Measurements from ENCODE around the gene BRD7. TPM values are rescaled to one million over a fixed set of nuclear protein-coding genes. Genes with fewer than 3 reads are reported as not detected.

The BRD7 gene
- total and polyA plus RNA-seq, 4 donors = 13.3 to 34.3 (median 14.1) TPM

DNA sequence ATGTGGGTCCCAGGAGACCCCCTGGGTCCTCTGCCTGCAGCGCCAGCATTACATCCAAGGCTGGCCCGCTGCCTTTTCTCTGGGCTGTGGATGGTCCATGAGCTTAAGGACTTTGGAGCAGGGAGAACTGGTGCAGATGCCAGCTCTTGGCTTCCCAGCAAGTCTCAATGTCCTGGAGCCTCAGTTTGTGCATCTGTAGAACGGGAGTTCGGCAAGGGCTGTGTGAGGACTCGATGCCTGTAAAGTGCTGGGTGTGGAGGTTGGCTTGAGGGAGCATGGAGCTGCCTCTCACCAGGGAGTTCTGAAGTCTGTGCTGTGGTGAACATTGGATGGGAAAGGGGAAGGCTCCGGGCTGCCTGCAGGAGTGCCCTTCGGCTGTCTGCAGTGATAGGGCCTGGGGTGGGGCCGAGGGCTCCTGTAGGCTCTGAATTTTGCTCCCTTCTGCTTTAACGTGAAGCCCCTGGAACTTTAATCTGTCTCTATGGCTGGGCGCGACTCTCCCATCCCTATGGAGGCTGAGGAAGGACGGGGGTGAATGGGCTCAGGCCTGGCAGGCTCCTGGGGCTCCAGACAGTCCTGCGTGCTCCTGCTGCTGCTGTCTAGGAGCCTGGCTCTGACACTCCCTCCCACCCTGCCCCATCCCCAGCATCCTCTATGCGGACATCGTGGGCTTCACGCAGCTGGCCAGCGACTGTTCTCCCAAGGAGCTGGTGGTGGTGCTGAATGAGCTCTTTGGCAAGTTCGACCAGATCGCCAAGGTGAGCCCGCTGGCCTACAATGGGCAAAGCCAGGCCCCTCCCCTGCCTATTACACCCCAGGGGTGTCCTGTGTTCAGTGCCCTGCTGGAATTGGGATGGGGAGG lies 74.6 kb downstream of the BRD7 start:
- no peak for DNase-seq (ENCODE audit: low spot score)
- 94% methylated on average over 20 of the region's 20 CpGs for WGBS

More for the DNA sequence above, 74.6 kb downstream of the BRD7 start:
- TF ChIP-seq, protein P1, sequence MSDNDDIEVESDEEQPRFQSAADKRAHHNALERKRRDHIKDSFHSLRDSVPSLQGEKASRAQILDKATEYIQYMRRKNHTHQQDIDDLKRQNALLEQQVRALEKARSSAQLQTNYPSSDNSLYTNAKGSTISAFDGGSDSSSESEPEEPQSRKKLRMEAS (IDR thresholded peaks at IDR 0.05) = no peak
- TF ChIP-seq NR2F2 (IDR thresholded peaks at IDR 0.05) = no peak
- no peak for TF ChIP-seq YY1 (IDR thresholded peaks at IDR 0.05)
- TF ChIP-seq TAF1 (conservative IDR thresholded peaks at IDR 0.05) = no peak
- no peak for TF ChIP-seq RAD21 (IDR thresholded peaks at IDR 0.05)
- no peak for TF ChIP-seq RXRA (IDR thresholded peaks at IDR 0.05)
- TF ChIP-seq, protein P2, sequence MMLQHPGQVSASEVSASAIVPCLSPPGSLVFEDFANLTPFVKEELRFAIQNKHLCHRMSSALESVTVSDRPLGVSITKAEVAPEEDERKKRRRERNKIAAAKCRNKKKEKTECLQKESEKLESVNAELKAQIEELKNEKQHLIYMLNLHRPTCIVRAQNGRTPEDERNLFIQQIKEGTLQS (IDR thresholded peaks at IDR 0.05) = no peak
- TF ChIP-seq, protein P3, sequence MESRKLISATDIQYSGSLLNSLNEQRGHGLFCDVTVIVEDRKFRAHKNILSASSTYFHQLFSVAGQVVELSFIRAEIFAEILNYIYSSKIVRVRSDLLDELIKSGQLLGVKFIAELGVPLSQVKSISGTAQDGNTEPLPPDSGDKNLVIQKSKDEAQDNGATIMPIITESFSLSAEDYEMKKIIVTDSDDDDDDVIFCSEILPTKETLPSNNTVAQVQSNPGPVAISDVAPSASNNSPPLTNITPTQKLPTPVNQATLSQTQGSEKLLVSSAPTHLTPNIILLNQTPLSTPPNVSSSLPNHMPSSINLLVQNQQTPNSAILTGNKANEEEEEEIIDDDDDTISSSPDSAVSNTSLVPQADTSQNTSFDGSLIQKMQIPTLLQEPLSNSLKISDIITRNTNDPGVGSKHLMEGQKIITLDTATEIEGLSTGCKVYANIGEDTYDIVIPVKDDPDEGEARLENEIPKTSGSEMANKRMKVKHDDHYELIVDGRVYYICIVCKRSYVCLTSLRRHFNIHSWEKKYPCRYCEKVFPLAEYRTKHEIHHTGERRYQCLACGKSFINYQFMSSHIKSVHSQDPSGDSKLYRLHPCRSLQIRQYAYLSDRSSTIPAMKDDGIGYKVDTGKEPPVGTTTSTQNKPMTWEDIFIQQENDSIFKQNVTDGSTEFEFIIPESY (IDR thresholded peaks at IDR 0.05) = no peak
- TF ChIP-seq HNF4A (conservative IDR thresholded peaks at IDR 0.05) = no peak
- no peak for TF ChIP-seq EGR1 (IDR thresholded peaks at IDR 0.05; ENCODE audit: low read depth in 2 of 2)
- TF ChIP-seq, protein P4, sequence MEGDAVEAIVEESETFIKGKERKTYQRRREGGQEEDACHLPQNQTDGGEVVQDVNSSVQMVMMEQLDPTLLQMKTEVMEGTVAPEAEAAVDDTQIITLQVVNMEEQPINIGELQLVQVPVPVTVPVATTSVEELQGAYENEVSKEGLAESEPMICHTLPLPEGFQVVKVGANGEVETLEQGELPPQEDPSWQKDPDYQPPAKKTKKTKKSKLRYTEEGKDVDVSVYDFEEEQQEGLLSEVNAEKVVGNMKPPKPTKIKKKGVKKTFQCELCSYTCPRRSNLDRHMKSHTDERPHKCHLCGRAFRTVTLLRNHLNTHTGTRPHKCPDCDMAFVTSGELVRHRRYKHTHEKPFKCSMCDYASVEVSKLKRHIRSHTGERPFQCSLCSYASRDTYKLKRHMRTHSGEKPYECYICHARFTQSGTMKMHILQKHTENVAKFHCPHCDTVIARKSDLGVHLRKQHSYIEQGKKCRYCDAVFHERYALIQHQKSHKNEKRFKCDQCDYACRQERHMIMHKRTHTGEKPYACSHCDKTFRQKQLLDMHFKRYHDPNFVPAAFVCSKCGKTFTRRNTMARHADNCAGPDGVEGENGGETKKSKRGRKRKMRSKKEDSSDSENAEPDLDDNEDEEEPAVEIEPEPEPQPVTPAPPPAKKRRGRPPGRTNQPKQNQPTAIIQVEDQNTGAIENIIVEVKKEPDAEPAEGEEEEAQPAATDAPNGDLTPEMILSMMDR (IDR thresholded peaks at IDR 0.05; ENCODE audit: low read depth, low read length, missing input control) = no peak
- TF ChIP-seq JUND (IDR thresholded peaks at IDR 0.05) = no peak
- TF ChIP-seq GABPA (IDR thresholded peaks at IDR 0.05 in 1 of 2, conservative IDR thresholded peaks at IDR 0.05 in 1 of 2) = no peak
- TF ChIP-seq SP1 (IDR thresholded peaks at IDR 0.05) = no peak
- no peak for TF ChIP-seq FOXA2 (IDR thresholded peaks at IDR 0.05)
- TF ChIP-seq, protein P5, sequence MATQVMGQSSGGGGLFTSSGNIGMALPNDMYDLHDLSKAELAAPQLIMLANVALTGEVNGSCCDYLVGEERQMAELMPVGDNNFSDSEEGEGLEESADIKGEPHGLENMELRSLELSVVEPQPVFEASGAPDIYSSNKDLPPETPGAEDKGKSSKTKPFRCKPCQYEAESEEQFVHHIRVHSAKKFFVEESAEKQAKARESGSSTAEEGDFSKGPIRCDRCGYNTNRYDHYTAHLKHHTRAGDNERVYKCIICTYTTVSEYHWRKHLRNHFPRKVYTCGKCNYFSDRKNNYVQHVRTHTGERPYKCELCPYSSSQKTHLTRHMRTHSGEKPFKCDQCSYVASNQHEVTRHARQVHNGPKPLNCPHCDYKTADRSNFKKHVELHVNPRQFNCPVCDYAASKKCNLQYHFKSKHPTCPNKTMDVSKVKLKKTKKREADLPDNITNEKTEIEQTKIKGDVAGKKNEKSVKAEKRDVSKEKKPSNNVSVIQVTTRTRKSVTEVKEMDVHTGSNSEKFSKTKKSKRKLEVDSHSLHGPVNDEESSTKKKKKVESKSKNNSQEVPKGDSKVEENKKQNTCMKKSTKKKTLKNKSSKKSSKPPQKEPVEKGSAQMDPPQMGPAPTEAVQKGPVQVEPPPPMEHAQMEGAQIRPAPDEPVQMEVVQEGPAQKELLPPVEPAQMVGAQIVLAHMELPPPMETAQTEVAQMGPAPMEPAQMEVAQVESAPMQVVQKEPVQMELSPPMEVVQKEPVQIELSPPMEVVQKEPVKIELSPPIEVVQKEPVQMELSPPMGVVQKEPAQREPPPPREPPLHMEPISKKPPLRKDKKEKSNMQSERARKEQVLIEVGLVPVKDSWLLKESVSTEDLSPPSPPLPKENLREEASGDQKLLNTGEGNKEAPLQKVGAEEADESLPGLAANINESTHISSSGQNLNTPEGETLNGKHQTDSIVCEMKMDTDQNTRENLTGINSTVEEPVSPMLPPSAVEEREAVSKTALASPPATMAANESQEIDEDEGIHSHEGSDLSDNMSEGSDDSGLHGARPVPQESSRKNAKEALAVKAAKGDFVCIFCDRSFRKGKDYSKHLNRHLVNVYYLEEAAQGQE (IDR thresholded peaks at IDR 0.05) = no peak
- Histone ChIP-seq H3K4me3 (ENCODE audit: low read depth in 1 of 3, low read length in 3 of 3) (no peak overlapping the region), H3K9me3 (ENCODE audit: control insufficient read depth in 4 of 4, low read length in 3 of 4) (no peaks in the 10 kb centered on the region), H3K27me3 (ENCODE audit: control insufficient read depth in 4 of 4, insufficient read depth in 4 of 4, low read length in 3 of 4) (no peaks in the 10 kb centered on the region), H3K36me3 (ENCODE audit: control insufficient read depth in 4 of 4, insufficient read depth in 3 of 4, low read depth in 1 of 4, low read length in 3 of 4) (no peaks in the 10 kb centered on the region), H3K9ac (ENCODE audit: low read depth in 1 of 2, low read length in 2 of 2) (no peak overlapping the region), H3K4me1 (ENCODE audit: control insufficient read depth in 4 of 4, insufficient read depth in 4 of 4, low read length in 3 of 4) (no peaks in the 10 kb centered on the region), H3K27ac (ENCODE audit: low read depth in 1 of 2, low read length in 2 of 2) (no peak overlapping the region)

Data from liver (tissue), 9 donors.